Loucy (cell line): ENCODE results near the gene PLEKHA1.

ENCODE experiments used
- EZH2phosphoT487 ChIP-seq: fragments of 200-600 bp; IDR thresholded peaks from 2 replicates; pipeline ENCODE4 v1.6.1; 2018; ENCODE audit warnings: antibody characterized with exemption, mild to moderate bottlenecking, moderate library complexity, borderline replicate concordance
- TF ChIP-seq, protein P1 (sequence below): fragments of 200-600 bp; sonication (generic); conservative IDR thresholded peaks from 2 replicates; pipeline ENCODE4 v1.5.1; 2014; ENCODE audit warnings: mild to moderate bottlenecking, antibody characterized with exemption, low read length

DNA sequence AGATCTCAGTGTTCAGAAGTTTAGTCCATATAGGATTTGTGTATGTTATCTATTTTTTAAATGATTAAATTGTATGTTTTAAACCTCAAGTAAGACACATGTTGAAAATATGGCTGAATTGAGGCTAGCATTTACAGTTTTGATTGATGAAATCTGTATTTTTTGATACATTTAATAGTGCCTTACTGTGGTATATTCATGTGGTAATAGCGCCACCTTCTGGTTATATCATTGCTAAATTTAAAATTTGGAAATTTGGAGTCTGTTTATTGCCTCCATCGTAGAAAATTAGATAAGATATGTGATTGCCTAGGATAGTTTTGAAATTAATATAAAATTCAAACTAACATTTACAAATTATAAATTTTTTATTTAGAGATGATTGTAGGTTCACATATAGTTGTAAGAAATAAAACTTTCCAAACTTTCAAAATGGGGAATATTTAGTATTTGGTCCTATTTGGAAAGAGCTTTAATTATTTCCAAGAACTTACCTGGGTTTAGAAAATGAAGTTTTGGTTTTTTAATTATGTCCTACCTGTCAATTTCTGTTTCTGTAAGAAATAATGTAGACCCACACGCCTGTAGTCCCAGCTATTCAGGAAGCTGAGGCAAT is 60.8 kb downstream of the PLEKHA1 start:
- TF ChIP-seq, protein P1, sequence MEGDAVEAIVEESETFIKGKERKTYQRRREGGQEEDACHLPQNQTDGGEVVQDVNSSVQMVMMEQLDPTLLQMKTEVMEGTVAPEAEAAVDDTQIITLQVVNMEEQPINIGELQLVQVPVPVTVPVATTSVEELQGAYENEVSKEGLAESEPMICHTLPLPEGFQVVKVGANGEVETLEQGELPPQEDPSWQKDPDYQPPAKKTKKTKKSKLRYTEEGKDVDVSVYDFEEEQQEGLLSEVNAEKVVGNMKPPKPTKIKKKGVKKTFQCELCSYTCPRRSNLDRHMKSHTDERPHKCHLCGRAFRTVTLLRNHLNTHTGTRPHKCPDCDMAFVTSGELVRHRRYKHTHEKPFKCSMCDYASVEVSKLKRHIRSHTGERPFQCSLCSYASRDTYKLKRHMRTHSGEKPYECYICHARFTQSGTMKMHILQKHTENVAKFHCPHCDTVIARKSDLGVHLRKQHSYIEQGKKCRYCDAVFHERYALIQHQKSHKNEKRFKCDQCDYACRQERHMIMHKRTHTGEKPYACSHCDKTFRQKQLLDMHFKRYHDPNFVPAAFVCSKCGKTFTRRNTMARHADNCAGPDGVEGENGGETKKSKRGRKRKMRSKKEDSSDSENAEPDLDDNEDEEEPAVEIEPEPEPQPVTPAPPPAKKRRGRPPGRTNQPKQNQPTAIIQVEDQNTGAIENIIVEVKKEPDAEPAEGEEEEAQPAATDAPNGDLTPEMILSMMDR = peak; percentile 82
- no peak for TF ChIP-seq EZH2phosphoT487
